Measurements from ENCODE around the gene KCNN3.

The KCNN3 gene

DNA sequence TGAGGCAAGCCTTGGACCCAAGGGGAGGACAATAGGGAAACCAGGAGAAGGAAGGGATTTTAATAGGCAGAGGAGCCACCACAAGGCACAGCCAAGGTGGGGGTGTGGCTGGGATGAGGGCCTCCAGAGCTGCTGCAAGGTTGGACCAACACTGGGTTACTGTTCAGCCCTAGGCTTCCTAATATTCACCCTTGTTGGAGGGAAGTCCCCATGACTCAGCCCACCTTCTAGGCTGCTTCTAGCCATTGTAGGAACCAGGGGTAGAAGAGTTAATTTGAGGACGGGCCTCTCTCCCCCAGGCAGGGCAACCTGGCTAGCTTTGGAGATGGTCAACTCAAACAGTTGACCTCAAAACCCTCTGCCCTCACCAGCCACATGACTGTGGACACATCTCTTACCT is 59.5 kb downstream of the KCNN3 start:
- DNase-seq, result no peak

DNA sequence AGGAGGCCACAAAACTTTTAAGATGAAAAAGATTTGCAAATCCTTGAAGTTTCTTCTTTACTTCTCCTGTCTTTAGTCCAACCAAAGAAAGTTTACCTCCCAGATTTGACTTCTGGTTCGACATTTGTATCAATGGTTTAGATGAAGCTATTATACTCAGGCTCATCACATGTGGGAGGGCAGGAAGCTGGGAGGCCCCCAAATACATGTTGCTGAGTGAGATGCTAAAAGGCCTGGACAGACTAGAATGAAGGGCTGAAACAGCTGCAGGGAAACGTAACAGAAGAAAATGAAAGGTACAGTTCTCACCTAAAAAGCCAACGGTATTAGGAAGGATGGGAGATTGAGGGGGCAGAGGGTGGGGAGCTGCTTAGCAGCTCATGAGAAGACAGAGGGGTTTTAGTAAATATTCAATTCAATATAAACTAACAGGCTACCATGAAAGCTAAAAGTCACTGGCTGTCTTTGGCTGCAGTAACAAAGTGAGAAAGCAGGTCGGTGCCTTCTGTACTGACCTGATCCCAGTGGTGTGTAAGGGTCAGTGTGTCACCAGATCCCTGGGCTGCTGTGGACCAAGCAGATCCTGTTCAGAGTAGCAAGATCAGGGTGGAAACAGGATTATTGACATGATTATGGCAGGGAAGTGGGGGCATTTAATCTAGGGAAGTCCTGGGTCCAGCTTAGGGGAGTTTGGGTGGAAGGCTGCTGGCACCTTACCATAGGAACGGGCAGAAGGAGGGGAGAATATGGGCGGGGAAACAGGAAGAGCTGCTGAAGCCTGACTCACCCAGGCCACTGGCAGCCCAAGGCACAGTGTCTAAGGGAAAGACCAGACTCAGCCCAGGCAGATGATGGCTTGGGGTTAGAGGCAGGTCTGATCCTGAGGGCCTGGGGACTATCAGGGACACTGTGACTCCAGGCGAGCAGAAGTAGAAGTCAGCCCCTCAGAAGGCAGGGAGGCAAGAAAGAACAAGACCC is 60.4 kb downstream of the KCNN3 start:
- peak; percentile 10 for DNase-seq

DNA sequence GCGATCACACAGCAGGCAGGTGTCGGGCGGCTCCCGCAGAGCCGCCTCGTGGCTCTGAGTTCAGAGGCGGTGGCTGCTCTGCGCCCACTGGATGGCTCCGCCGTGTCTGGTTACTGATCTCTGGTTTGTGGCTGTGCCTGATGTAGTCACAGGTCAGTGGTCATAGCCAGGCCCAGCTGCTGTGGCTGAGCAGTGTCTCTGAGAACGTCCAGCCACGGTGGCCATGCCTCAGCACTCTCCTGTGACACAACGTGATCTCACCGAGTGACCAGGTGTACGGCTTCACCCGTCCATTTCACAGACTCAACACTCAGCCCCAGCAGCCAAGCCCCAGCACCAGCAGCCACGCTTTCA is 61.2 kb downstream of the KCNN3 start:
- no peak for DNase-seq

DNA sequence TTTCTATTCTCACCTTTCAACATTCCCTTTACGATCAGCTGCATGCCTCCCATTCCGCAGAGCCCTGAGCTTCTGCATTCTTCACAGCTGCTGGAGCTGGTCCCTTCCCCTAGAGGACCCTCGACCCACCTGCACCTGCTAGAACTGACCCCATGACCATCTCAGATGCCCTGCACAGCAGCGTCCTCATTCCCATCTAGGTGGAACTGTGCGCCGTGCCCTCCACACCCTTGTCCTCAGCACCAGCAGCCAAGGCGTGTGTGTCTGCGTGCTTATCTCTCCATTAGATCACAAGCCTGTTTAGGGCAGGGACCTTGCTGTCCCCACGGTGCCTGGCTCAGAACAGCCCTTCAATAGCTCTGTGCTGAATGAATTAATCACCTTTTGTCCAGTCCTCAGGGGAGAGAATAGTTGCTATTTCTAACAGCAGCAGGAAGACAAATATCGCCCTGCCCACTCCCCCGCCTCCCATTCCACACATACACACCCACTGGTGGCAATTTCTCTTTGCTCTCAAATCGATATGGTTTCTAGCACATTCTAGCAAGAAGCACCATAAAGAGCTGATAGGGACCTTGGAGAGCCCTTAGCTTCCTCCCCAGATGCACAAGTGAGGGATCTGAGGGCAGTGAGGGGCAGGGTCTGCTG is 61.7 kb downstream of the KCNN3 start:
- DNase-seq, result no peak

DNA sequence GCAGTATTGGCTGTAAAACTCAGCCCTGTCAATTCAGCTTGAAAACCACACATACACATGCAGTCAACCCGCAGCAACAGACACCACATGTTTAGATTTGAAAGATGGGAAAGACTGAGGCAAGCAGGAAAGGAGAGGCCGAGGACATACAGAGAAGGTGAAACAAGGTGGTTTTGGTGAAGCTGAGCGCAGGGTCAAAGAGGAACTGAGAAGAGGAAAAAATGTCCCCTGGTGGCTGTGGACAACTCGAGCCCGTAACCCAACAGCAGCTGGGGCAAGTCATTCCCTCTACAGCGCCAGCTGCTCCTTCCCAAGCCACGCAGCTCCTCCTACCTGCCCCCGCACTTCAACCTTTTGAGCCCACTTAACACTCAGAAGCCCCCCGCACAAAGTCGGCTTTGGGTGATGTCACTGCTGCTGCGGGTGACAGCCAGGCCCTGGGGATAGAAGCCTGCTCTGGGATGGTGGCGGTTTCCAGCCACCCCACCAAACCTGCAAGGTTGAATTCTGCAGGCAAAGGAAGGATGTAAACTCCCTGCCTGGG is 63.0 kb downstream of the KCNN3 start:
- DNase-seq, result no peak

DNA sequence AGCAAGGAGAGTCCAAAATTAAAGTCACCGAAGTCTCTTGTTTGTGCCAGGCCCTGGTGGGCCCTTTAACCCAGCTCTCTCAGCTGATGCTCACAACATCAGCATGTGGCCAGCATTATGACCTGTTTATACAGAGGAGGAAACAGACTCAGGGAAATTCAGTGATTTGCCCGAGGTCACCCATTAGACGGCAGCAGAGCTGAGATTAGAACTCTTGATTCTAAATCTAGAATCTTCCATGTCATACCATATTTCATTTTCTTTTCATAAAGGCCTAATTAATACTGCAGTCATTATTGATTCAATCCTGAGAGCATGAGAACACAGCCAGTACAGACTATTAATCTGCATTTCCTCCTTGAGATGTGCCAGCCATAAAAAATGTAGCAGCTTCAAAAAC is 63.7 kb downstream of the KCNN3 start:
- no peak for DNase-seq

DNA sequence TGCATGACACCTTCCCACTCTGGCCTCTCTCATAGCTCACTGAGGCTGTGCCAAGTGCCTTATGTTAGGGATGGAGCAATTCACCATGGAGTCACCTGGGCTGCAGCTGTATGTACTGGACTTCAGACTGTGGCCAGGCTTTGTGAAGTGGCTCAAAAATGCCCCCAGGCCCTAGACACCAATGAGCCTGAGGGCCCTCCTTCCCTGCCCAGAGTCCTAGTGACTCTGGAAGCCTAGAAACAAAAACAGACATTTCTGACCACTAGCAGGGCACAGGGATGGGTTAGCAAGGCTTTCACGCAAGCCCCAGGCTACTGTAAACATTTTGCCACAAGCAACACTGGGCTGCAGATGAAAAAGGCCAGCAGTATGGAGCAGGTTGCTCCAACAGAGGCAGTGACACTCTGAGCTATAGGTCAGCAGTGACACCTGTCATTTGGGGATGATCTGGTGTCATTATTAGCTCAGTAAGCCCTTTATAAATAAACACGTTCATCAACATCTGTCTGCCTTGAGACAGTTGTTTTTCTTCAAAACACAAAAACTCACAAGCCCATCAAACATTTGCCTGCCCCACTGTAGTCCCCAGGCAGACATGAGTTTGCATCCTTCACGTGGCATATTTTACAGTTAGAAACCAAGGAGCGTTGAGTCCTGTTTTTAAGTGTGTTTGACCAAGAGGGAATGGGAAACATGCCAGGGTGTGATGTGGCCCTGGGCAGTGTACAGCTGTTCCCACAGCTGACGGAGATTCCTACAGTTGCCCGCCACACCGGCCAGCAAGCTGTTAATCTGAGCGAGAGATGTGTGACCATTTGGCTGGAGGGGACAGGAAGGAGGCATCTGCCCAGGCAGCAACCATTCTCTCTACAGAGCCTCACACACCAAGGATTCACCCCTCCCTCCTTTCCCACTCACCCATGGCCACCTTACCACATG is 66.8 kb downstream of the KCNN3 start:
- no peak for DNase-seq

DNA sequence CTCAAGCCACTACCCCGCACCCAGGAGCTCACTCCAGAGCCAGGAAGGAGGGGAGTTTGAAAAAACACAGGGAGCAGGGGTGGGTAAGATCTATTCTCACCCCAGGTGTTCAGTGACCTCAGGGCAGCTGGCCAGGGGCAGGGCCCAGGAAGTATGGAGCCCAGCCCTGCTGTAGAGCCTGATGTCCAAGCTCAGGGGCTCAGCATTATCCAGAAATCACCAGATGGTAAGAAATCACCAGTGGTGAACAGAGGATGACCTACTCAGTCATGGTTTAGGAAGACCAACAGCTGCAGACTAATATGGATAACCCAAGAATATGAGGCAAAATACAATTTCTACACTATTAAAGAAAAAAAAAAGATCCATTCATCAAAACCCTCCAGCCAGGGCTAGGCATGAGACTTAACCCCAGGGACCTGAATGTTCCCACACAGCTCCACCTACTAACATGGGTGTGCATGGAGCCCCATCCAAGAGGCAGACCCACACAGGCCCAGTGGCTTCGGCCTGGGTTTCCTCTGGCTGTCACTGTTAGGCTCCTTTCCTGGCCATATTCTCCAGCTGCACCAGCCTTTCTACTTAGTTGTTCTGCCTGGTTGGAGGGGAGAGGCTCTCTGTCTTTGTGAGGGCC is 67.6 kb downstream of the KCNN3 start:
- DNase-seq, result no peak

DNA sequence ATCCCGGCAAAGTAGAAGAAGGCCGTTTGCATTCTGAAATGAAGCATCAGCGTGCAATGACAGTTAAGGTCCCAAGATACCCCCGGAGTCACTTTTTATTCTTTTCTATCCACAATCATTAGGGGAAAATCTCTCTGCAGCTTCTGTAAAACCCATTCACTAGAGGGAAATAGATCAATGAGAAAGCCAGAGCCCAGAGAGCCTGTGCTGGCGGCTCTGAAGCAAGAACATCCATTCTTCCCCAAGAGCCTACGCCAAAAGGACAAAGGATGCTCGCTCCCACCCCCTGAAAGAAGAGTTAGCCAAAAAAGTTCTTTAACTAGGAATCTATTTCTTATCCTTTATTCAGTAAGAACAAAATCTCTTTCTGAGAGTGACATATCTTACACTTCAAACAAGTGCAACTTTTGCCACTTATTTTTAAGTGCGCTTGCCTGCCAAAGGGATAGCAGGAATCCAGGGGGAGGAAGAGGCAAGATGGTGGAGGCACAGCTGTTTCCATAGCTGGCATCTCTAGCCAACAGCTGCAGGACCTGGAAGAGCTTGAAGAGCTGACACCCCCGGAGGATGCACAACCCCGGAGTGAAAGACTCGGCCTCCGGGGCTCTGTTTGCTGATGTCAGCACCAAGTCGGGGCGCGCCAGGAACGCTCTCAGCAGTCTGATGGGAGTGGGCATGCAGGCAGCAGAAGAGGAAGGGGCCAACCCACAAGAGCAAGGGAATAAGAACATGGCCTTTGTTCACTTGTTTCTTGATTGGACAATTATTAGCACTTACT is 68.7 kb downstream of the KCNN3 start:
- DNase-seq, result no peak

DNA sequence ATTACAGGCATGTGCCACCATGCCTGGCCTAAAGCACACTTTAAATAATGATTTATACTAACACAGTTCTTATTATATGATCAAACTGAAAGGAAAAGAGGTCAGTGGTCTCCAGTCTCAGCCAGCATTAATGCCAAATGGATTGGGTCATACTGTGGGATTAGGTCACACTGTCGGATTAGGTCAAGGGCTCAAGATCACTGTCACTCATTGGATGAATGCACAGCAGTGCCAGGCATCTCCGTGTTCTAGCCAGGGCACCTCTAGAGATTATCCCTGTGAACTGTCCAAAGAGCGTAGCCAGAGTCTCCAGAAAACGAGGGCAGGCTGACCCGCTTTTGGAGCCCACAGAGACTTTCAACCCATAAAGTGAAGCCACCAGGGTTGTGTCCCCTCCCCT is 70.9 kb downstream of the KCNN3 start:
- DNase-seq, result no peak

DNA sequence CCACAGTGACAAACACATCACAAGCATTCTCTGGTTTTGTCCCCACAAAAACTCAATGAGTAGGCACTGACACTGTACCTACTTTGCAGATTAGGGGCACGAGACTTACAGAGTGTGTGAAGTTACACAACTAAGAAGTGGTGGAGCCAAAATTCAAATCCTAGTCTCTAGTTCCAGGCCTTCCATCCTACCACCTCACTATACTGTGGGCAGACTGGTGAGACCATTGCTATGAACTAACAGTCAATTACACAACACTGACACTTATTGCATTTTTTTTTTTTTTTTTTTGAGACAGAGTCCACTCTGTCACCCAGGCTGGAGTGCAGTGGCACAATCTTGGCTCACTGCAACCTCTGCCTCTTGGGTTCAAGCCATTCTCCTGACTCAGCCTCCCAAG is 71.4 kb downstream of the KCNN3 start:
- no peak for DNase-seq

DNA sequence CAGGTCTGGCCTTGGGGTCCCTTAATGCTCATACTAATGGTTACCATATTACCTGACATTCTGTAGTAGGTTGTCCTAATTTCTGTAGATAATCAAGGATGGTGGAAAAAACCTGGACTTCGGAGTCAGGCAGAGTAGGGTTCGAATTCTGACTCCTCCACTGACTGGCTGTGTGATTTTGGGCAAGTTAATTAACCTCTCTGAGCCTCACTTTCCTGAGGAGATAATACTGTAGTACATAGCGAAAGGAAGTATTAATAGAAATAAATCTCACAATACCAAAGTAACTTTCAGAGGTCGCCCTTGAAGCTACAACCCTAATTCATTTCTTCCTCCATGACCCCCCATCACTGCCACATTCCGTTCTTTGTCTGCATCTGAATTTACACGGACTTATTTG is 72.9 kb downstream of the KCNN3 start:
- DNase-seq, result no peak

DNA sequence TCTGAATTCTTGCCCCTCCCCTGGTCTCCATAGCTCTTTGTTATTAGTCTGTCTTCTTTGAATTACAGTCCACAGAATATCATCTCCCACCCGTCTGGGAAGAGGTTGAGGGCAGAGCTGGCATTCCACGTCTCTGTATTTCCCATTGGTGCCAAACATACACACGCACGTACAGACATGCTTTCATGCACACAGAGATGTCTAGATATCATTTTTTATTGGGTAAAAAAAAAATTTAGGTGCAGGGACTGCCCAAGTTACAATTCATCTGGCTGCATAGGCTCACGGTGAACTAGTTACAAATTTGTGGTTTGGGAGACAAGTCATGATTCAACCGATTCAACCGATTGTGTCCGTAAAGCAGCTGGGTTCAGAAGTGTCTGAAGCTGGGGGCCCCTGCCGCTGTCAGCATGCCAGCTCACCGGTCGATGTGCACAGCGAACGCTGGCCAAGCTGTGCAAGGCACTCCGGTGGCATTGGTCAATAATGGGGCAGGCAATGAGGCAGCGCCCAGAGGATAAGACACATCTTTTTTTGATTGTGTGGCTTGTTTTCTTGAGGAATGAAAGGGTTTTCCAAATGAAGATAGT is 73.7 kb downstream of the KCNN3 start:
- DNase-seq, result no peak

DNA sequence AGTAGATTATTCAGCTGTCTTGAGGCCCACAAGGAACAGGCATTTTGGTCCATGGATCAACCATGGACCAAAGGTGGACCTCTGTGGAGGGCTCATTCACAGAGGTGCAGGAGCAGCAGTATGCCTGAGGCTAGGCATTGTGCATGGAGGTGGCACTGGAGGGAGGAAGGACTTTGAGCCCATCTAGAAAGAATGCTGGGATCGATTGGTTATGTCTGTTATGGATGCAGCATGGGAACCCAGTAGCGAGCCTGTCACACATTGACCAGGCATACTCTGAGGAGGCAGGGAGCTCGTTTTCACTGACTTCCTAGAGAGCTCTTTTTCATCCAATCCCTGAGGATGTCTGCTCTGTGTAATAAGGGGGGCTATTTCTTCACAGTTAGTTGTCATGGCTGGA is 75.5 kb downstream of the KCNN3 start:
- DNase-seq, result no peak

DNA sequence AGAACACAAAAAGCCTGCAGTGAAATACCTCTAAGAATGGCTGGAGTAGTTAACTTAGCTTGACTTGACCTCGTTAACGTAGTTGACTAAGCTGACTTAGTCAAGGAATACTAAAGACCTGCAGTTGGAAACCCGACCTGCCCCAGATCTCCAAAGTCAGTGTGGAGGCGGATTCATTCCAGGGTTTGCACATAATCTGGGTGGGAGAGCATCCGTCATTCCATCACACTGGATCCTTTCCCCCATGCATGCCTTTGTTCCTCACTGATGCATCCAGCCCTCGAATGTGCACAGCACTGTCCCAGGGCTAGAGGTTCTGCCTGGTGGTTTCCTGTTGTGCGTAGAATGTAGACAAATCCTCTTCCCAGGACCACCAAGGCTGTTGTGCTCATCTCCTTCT is 76.4 kb downstream of the KCNN3 start:
- no peak for DNase-seq

DNA sequence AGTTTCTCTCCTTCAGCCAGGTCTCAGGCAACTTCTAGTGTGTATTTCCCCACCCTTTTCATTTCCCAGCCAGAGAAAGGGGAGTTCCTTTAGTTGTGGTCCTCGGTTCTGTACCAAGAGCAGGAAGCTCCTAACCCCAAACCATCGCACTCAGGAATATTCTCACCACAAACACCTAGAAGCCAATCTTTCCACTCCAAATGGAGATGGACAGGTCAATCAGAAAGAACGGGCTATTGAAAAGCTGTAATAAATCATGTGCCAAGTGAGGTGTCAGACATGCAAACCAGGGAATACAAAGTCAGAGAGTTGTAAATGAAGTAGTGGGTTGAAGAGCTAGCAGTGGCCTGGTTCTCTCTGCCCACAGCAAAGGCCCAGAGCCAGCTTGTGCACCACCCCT is 77.2 kb downstream of the KCNN3 start:
- no peak for DNase-seq

DNA sequence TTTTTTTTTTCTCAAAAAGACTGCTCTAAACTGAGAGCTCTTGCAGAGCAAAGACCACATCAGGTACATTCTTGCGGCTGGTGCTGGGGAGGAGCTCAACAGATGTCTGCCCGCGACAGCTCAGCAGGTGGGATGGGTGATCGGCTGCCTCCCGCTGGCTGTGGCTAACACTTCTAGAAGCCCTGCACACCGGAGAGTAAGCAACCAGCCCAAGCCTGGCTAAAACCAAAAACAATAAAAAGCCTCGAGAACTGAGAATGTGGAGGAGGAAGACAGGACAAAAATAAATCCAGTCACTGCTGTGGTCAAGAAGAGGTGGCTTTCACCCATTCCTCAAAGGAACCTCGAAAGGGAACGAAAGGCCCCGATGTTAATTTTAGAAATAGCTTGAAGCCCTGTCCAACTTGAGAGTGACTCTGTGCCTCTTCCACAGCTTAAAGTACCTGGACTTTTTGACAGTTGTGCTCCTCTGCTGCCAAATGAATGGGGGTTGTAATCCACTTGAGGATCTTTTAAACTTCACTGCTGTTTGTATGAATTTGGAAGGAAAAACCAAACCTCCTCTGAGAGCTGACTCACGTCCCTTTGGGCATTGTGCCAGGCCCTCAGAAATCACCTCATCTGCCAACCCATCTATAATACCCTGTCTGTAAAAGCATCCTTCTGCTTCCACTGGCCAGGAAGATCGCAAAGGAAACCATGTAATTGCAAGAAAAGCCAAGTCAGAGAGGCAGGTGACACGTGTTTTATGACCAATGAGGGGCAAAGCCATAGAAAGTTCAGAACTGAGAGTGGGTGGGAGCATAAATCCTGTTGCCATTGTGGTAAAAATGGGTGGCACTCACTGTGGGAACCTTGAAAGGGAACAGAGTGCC is 78.6 kb downstream of the KCNN3 start:
- DNase-seq, result peak; percentile 41

DNA sequence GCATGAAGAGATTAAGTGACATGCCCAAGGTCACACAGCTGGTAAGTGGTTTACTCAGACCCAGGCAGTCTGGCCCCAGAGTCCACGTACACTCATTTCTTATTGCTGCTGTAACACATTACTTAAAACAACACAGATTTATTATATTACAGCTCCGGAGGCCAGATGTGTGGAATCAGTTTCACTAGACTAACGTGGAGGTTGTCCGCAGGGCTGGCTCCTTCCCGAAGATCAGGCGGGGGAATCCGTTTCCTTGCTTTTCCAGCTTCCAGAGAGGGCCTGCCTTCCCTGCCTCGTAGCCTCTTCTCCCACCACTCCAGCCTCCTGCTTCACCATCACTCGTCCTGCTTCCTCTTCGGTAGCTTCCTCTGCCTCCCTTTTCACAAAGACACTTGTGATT is 81.2 kb downstream of the KCNN3 start:
- no peak for DNase-seq

DNA sequence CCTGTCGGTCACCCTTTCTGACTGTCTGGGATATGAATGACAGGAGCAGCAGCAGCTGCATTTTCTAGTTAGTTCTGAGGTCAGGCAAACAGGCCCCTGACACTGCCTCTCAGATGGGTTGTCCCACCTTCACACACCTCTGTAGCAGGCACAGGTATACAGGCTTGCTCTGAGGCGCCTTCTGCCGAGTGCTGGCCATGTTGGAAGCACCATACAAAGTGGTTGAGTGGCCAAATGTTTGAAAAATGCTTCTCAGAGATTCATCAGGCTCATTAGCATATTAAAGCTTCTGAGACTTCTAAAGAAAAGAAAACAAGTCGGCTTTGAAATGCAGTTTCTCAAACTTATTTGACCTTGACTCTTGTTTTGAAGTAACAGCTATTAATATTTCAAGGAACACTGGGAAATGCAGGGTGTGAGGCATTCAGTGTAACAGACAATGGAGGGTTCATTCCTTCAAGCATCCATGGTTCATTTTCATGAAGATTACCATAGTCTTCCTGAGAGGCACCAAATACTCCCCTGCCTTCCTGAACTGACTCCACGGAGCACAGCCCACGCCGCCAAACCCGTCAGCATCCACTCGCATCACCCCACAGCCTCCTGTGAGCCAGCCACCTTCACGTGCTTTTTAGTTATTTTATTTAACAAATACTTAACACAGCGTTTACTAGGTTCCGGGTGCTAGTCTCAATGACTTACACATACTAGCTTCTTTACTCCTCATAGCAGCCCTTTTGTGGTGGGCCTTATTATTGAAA is 81.8 kb downstream of the KCNN3 start:
- DNase-seq, result no peak
